SH-SY5Y (cell line): ENCODE data around the gene HPSE.

Experiments
- GATA2 ChIP-seq: IDR thresholded peaks from 2 replicates; pipeline ENCODE4 v1.6.1; 2011; ENCODE audit warnings: mild to moderate bottlenecking, low read depth, low read length
- GATA3 ChIP-seq: IDR thresholded peaks from 2 replicates; pipeline ENCODE4 v1.6.1; 2011; ENCODE audit warnings: low read depth, mild to moderate bottlenecking, low read length, moderate library complexity

HPSE gene

GRCh38 chr4:83353516-83353915, 18.9 kb upstream of the HPSE start:
- TF ChIP-seq GATA3 (no peak), GATA2 (no peak)

DNA sequence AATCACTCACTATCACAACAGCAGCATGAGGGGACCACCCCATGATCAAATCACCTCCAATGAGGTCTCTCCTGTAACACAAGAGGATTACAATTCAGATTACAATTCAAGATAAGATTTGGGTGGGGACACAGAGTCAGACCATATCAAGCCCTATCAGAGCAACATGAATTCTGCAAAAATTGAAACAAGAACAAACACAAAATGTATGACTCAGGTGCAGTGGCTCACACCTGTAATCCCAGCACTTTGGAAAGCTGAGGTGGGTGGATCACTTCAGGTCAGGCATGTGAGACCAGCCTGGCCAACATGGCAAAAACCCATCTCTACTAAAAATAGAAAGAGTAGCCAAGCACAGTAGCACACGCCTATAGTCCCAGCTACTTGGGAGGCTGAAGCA, 13.4 kb upstream of the HPSE start:
- no peak for TF ChIP-seq GATA3
- TF ChIP-seq GATA2 = no peak

DNA sequence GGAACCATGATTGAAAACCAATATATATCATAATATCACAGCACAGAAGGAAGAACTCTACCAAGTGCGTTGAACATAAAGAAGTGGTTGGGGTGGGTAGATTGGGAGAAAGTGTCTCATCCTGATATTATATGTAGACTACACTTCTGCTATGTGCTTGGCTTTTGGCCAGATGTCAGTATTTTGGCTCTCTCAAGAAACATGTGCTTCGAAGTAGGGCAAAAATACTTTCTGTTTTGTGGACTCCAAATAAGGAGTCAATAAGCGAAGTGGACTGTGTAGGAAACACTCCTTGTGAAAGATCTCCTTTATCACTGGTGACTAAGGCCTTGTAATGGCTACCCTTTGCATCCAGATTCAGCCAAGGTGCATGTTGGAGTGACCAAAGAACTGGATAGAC, 7.8 kb upstream of the HPSE start:
- TF ChIP-seq GATA3 = no peak
- no peak for TF ChIP-seq GATA2

DNA sequence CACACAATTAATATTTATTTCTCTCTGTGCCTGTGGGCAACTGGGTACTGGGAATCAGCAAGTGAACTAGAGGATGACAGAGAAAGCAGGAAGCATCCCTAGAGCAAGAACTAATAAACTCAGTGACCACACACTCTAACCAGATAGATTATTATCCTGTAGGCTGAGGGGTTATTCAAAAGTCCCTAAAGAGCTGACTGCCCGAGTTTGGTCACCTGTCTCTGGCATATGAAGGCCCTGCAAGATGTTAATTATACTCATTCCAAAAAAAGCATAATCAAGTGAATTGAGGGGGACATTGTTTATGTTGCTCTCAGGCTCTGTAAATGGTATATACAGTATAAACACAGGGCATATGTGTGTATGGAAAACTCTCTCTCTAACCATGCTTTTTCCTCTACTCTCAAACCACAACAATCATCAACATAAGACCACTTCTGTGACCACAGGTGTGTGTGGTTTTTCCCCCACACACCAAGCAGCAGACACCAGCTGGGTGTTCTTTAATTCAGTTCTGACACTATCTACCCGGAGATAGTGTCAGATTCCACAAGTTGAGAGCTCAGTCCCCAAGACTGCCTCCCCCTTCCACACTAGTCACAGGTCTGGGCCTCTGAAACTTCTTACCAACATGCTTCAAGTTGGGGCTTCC, 6.2 kb upstream of the HPSE start:
- TF ChIP-seq GATA3 (no peak), GATA2 (no peak)

DNA sequence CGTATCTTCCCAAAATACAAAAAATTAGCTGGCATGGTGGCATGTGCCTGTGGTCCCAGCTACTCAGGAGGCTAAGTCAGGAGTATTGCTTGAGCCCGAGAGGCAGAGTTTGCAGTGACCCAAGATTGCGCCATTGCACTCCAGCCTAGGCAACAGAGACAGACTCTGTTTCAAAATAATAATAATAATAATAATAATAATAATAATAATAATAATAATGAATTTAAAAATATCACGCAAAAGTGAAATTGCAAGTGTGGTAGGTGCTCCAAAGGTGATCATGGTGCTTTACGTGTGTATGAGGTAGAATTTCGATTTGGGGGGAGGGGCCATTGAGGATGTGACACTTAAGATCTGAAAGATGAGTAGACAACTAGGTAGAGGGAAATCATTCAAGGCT, 4.9 kb upstream of the HPSE start:
- no peak for TF ChIP-seq GATA3

- no peak for TF ChIP-seq GATA2
- TF ChIP-seq GATA3 = no peak
Measured at GRCh38 chr4:83335701-83336100, 1.1 kb upstream of the HPSE start.

DNA sequence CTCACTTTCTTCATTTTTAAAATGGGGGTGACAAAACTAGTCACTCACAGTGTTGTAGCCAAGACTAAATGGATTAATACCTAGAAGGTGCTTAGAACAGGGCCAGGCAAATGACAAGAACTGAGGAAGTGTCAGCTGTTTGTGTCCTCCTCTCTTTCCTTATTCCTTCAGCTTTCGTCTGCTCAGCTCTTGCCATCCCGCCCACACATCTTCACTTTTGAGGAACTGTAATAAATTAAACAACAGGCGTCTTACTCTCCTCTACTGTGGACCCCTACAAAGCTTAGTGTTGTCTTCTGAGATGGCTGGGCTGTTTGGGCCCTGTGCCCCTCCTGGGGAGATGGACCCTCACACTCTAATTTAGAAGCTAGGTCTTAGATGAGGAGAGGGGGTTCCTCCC, 2.7 kb downstream of the HPSE start:
- TF ChIP-seq GATA2 = no peak
- TF ChIP-seq GATA3 = no peak

GRCh38 chr4:83329521-83330110, 5.0 kb downstream of the HPSE start:
- TF ChIP-seq GATA3 (no peak), GATA2 (no peak)

DNA sequence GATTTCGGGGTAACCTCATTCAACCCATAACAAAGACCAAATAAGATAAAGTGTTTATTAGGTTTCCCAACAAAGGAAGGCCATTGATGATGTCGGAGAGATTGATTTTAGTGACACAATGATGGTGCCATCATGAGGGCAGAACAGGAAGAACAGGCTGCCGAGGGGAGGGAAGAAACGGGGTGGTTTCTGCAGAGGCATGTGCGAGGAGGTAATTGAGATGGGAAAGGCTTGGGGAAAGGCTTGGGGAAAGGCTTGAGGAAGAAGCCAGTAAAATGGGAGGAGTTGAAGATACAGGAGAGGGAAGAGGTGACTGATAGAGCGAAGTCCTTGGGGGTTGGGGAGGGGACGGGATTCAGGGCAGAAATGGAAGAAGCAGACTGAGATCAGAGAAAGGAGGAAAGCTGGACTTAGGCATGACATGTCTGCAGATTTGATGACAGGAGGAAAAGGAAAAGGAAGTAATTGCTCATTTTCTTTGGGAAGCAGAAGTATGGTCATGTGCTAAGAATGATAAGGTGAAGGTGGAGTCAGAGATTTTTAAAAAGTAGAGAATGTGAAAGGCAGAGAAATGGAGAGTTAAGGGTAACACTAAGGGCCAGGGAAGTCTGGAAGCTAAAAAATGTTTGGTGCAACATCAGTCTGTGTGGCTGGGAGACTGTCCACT, 6.0 kb downstream of the HPSE start:
- no peak for TF ChIP-seq GATA2
- TF ChIP-seq GATA3 = no peak

GRCh38 chr4:83326546-83326945, 8.1 kb downstream of the HPSE start:
- TF ChIP-seq GATA2 (no peak), GATA3 (no peak)

- TF ChIP-seq GATA3 = no peak
- TF ChIP-seq GATA2 = no peak
Measured at GRCh38 chr4:83323136-83323535, 11.5 kb downstream of the HPSE start.

GRCh38 chr4:83320548-83320947, 14.1 kb downstream of the HPSE start:
- TF ChIP-seq GATA2 (no peak), GATA3 (no peak)

DNA sequence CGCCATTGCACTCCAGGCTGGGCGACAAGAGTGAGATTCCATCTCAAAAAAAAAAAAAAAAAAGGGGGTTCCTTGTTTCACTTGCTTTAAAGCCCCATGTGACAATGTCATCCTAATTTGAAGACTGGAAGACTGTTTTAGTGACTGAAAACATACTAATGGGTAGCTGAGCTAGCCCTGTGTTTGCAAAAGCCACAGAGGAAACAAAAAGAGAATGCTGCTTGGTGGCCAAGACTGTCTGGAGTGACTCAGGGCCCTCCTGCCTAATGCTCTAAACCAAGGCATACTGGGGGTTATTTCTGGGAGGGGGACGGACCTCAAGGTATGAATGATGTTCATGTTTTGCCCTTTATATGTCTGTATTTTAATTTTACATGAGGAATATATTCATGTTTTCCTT, 16.0 kb downstream of the HPSE start:
- no peak for TF ChIP-seq GATA3
- no peak for TF ChIP-seq GATA2

- TF ChIP-seq GATA2 (no peak), GATA3 (no peak)
Measured at GRCh38 chr4:83317671-83318070, 17.0 kb downstream of the HPSE start.

- TF ChIP-seq GATA3 (no peak), GATA2 (no peak)
Measured at GRCh38 chr4:83316459-83317165, 18.0 kb downstream of the HPSE start.
